ENCODE results near the gene TCL1A. TPM values are rescaled to one million over a fixed set of nuclear protein-coding genes. Genes with fewer than 3 reads are reported as not detected.

Gene TCL1A
- polyA plus RNA-seq, 1 donor (not counting 4 experiments of a cell fraction or from before 2014, with no cell fraction given) = not detected

DNA sequence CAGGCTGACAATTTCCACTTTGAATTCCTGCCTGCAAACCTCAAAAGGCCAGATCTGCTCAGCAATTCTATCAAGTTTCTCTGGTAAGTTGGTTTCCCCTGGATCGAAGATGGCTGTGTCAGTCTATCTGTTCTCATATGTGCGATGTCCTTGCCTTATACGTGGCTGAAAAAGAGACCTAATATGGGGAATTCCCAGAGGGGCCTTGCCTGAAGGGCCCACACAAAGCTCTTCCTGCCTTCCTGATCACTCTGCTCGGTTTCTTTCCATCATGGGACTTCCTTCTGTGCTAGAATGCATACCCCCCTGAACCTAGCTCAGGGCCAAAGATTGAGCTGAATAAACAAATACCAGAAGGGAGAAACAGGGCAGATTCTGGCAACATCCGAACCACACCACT, 14.5 kb downstream of the TCL1A start:
- no peak for DNase-seq (ENCODE audit: low read depth, low spot score)
- no peak overlapping the region for H2AFZ ChIP-seq (ENCODE audit: control insufficient read depth, low read length)
- no peak overlapping the region for H3K4me3 ChIP-seq (ENCODE audit: control insufficient read depth in 2 of 3, extremely low read depth in 1 of 3, insufficient read depth in 2 of 3, low read depth in 1 of 3, low read length in 3 of 3)
- no peaks in the 10 kb centered on the region for H3K79me2 ChIP-seq (ENCODE audit: control insufficient read depth, insufficient read depth, low read length)
- H3K27me3 ChIP-seq (ENCODE audit: control insufficient read depth, extremely low read depth, insufficient read depth, low read length) = no peaks in the 10 kb centered on the region
- no peaks in the 10 kb centered on the region for H3K4me1 ChIP-seq (ENCODE audit: control insufficient read depth, extremely low read depth, insufficient read depth, low read length)
- H3K4me2 ChIP-seq (ENCODE audit: control insufficient read depth, extremely low read depth, insufficient read depth, low read depth, low read length) = no peak overlapping the region
- H3K36me3 ChIP-seq (ENCODE audit: control insufficient read depth in 2 of 2, extremely low read depth in 1 of 2, insufficient read depth in 2 of 2, low read length in 2 of 2) = no peaks in the 10 kb centered on the region
- H4K20me1 ChIP-seq (ENCODE audit: control insufficient read depth, extremely low read depth, insufficient read depth, low read length) = no peaks in the 10 kb centered on the region
- no peak for TF ChIP-seq CTCF (optimal IDR thresholded peaks at IDR 0.05 in 1 of 3, IDR thresholded peaks at IDR 0.05 in 1 of 3, conservative IDR thresholded peaks at IDR 0.05 in 1 of 3; ENCODE audit: extremely low read depth in 1 of 3, insufficient read depth in 2 of 3, low read length in 3 of 3)
- no peak for TF ChIP-seq EZH2 (IDR thresholded peaks at IDR 0.05; ENCODE audit: low read length)
- H3K9ac ChIP-seq (ENCODE audit: control insufficient read depth, extremely low read depth, insufficient read depth, low read length) = no peak overlapping the region
- H3K27ac ChIP-seq (ENCODE audit: control insufficient read depth, insufficient read depth, low read length) = no peak overlapping the region
- H3K9me1 ChIP-seq (ENCODE audit: control insufficient read depth, extremely low read depth, insufficient read depth, low read length) = no peaks in the 10 kb centered on the region
- dilution Hi-C loops (cut with MboI; ENCODE audit: extremely low pct_ligation_motif_present, low sequenced_read_pairs) = no loop called here
- H3K9me3 ChIP-seq (ENCODE audit: control insufficient read depth, low read depth, low read length) = no peaks in the 10 kb centered on the region
- no peak for FAIRE-seq

- Histone ChIP-seq H3K9me3 (ENCODE audit: control insufficient read depth, low read depth, low read length) (no peaks in the 10 kb centered on the region), H3K4me1 (ENCODE audit: control insufficient read depth, extremely low read depth, insufficient read depth, low read length) (no peaks in the 10 kb centered on the region), H3K4me3 (ENCODE audit: control insufficient read depth in 2 of 3, extremely low read depth in 1 of 3, insufficient read depth in 2 of 3, low read depth in 1 of 3, low read length in 3 of 3) (no peak overlapping the region), H3K9ac (ENCODE audit: control insufficient read depth, extremely low read depth, insufficient read depth, low read length) (no peak overlapping the region), H4K20me1 (ENCODE audit: control insufficient read depth, extremely low read depth, insufficient read depth, low read length) (no peaks in the 10 kb centered on the region), H3K36me3 (ENCODE audit: control insufficient read depth in 2 of 2, extremely low read depth in 1 of 2, insufficient read depth in 2 of 2, low read length in 2 of 2) (no peaks in the 10 kb centered on the region), H3K27ac (ENCODE audit: control insufficient read depth, insufficient read depth, low read length) (no peak overlapping the region), H3K9me1 (ENCODE audit: control insufficient read depth, extremely low read depth, insufficient read depth, low read length) (no peaks in the 10 kb centered on the region), H3K79me2 (ENCODE audit: control insufficient read depth, insufficient read depth, low read length) (no peaks in the 10 kb centered on the region), H3K27me3 (ENCODE audit: control insufficient read depth, extremely low read depth, insufficient read depth, low read length) (no peaks in the 10 kb centered on the region), H3K4me2 (ENCODE audit: control insufficient read depth, extremely low read depth, insufficient read depth, low read depth, low read length) (no peak overlapping the region), H2AFZ (ENCODE audit: control insufficient read depth, low read length) (no peak overlapping the region)
- dilution Hi-C loops (cut with MboI; ENCODE audit: extremely low pct_ligation_motif_present, low sequenced_read_pairs) = no loop called here
- DNase-seq (ENCODE audit: low read depth, low spot score) (no peak), FAIRE-seq (no peak)
- TF ChIP-seq EZH2 (IDR thresholded peaks at IDR 0.05; ENCODE audit: low read length) (no peak), CTCF (optimal IDR thresholded peaks at IDR 0.05 in 1 of 3, IDR thresholded peaks at IDR 0.05 in 1 of 3, conservative IDR thresholded peaks at IDR 0.05 in 1 of 3; ENCODE audit: extremely low read depth in 1 of 3, insufficient read depth in 2 of 3, low read length in 3 of 3) (no peak)
Observed at GRCh38 chr14:95698287-95698686, 15.6 kb downstream of the TCL1A start.

All from keratinocyte (primary cell).